ENCODE data around the gene RAB11B. TPM values are rescaled to one million over a fixed set of nuclear protein-coding genes. Genes with fewer than 3 reads are reported as not detected.

RAB11B gene
- total and polyA plus RNA-seq, 10 of the 15 experiments (the other 5 are each of a cell fraction or from before 2014, with no cell fraction given) = 0.92 to 82.5 (median 17.9) TPM

GRCh38 chr19:8397746-8398310, 7.7 kb downstream of the RAB11B start:
- Histone ChIP-seq H2AFZ (ENCODE audit: control insufficient read depth, low read depth, low read length) (no peak overlapping the region), H3K9me3 (replicated peaks; ENCODE audit: control insufficient read depth, insufficient read depth, low read length) (no peaks in the 10 kb centered on the region), H3K4me2 (ENCODE audit: control insufficient read depth, insufficient read depth) (no peak overlapping the region), H3K4me3 (no peak overlapping the region), H4K20me1 (ENCODE audit: control insufficient read depth, insufficient read depth) (no peaks in the 10 kb centered on the region; the same call in 1 of the 2 replicates), H3K79me2 (ENCODE audit: control insufficient read depth, insufficient read depth, low read length) (peaks cover 17% of the 10 kb centered on the region), H3K9ac (ENCODE audit: control insufficient read depth, insufficient read depth, low read length) (no peak overlapping the region), H3K27me3 (replicated peaks in 1 of 2; ENCODE audit: control insufficient read depth in 2 of 2, insufficient read depth in 2 of 2, low read length in 1 of 2) (no peaks in the 10 kb centered on the region), H3K36me3 (ENCODE audit: control insufficient read depth in 2 of 2, insufficient read depth in 2 of 2, low read length in 1 of 2) (peaks cover 3 to 17% of the 10 kb centered on the region in 2 experiments; a peak in 3 of 4 replicates), H3K4me1 (ENCODE audit: control insufficient read depth, insufficient read depth, low read length) (peaks cover 5% of the 10 kb centered on the region; the same call in 1 of the 2 replicates), H3K27ac (ENCODE audit: control insufficient read depth, insufficient read depth) (no peak overlapping the region)
- TF ChIP-seq KLF5 (IDR thresholded peaks at IDR 0.05; ENCODE audit: partially characterized antibody) (no peak), IKZF1 (conservative IDR thresholded peaks at IDR 0.05) (no peak), ZZZ3 (IDR thresholded peaks at IDR 0.05; ENCODE audit: control insufficient read depth, insufficient read length, low read depth) (no peak), RCOR1 (conservative IDR thresholded peaks at IDR 0.05; ENCODE audit: low read depth, low read length) (no peak), BCL11A (IDR thresholded peaks at IDR 0.05; ENCODE audit: low read depth, low read length) (no peak), YBX1 (IDR thresholded peaks at IDR 0.05) (no peak), CBX5 (IDR thresholded peaks at IDR 0.05; ENCODE audit: low read depth) (no peak), PRDM15 (CRISPR knock-in tag; IDR thresholded peaks at IDR 0.05) (no peak), SREBF1 (IDR thresholded peaks at IDR 0.05; ENCODE audit: low read length) (no peak), SIN3A (IDR thresholded peaks at IDR 0.05; ENCODE audit: low read depth, low read length) (no peak)
- POLR2A ChIA-PET = no interaction called here
- intact Hi-C loops (cut with micrococcal nuclease; ENCODE audit: unreplicated experiment) = loop anchor here (5.0 kb wide), 1 partner anchor 131 kb away; no protein-coding TSS in a partner anchor
- no peak for DNase-seq (ENCODE audit: low read depth, low spot score)
- SMC1A ChIA-PET (ENCODE audit: uncharacterized antibody, unreplicated experiment) = interaction anchor here (0.8 kb wide), 1 partner anchor 44 kb away, joined by 3 read pairs; no protein-coding TSS in a partner anchor
- BruUV-seq (replicated peaks) = no TSS peak
- 89% methylated on average over 10 of the region's 10 CpGs for WGBS (ENCODE audit: insufficient coverage, insufficient replicate concordance, low lambda C conversion rate, missing lambda C conversion rate)
- in situ Hi-C loops (cut with MboI) = no loop called here
- ATAC-seq = no peak
- CTCF ChIA-PET = interaction anchor here (0.9 to 3.0 kb wide), 5 partner anchors 15 to 128 kb away, joined by 3 to 18 read pairs (median 4); partner anchors contain the start of gene MARCHF2
- FAIRE-seq = no peak
- RAD21 ChIA-PET (ENCODE audit: unreplicated experiment) = interaction anchor here (0.6 to 1.0 kb wide), 2 partner anchors 90 to 181 kb away, joined by 3 read pairs; no protein-coding TSS in a partner anchor
